DND-41 (cell line): ENCODE results near the gene RBP4.

Source experiments
- ATAC-seq: fragments of 200-7000 bp; cut with Tn5 transposase; 3 replicates; pipeline ENCODE4 v1.9.1; 2021; ENCODE audit warnings: low read depth; ENCODE audit not compliant: insufficient read depth
- DNase-seq: peaks from one replicate; pipeline ENCODE4 v3.0.0-alpha.2; 2020
- H2AFZ ChIP-seq: 2 replicates; pipeline ENCODE4 v1.6.0; 2012; ENCODE audit warnings: low read depth, low read length
- H3K27ac ChIP-seq: 2 replicates; pipeline ENCODE4 v1.5.1; 2012; ENCODE audit warnings: low read length, inconsistent platforms
- H3K27me3 ChIP-seq: fragments of 200-600 bp; sonication (generic); 2 replicates; pipeline ENCODE4 v1.6.0; 2012; ENCODE audit warnings: low read length, mild to moderate bottlenecking, inconsistent platforms; ENCODE audit not compliant: insufficient read depth, poor library complexity
- H3K36me3 ChIP-seq: 2 replicates; pipeline ENCODE4 v1.5.1; 2012; ENCODE audit warnings: low read length, inconsistent platforms; ENCODE audit not compliant: insufficient read depth
- H3K4me1 ChIP-seq: 2 replicates; pipeline ENCODE4 v1.5.1; 2012; ENCODE audit warnings: mild to moderate bottlenecking, low read length; ENCODE audit not compliant: insufficient read depth
- H3K4me2 ChIP-seq: 2 replicates; pipeline ENCODE4 v1.6.0; 2012; ENCODE audit warnings: mild to moderate bottlenecking, moderate library complexity, low read length, inconsistent platforms; ENCODE audit not compliant: insufficient read depth
- H3K4me3 ChIP-seq, 2 experiments: fragments of 200-600 bp in 1 of 2; shearing (Covaris generic) in 1 of 2; 2 replicates each; pipeline ENCODE4 v1.5.1; 2012 to 2016; ENCODE audit warnings: inconsistent platforms in 2 of 2, low read length in 2 of 2, mild to moderate bottlenecking in 2 of 2, low read depth in 1 of 2, moderate library complexity in 1 of 2
- H3K79me2 ChIP-seq: 2 replicates; pipeline ENCODE4 v1.6.0; 2012; ENCODE audit warnings: low read length, inconsistent platforms; ENCODE audit not compliant: insufficient read depth
- H3K9ac ChIP-seq: 2 replicates; pipeline ENCODE4 v1.6.0; 2012; ENCODE audit warnings: low read depth, mild to moderate bottlenecking, inconsistent platforms, low read length, moderate library complexity
- H3K9me3 ChIP-seq: 2 replicates; pipeline ENCODE4 v1.5.1; 2012; ENCODE audit warnings: low read length, moderate library complexity, mild to moderate bottlenecking, inconsistent platforms; ENCODE audit not compliant: insufficient read depth, severe bottlenecking
- H4K20me1 ChIP-seq: 2 replicates; pipeline ENCODE4 v1.6.0; 2012; ENCODE audit warnings: low read length; ENCODE audit not compliant: insufficient read depth
- CTCF ChIP-seq: IDR thresholded peaks from 2 replicates; pipeline ENCODE4 v1.5.1; 2012; ENCODE audit warnings: borderline replicate concordance, low read length, moderate library complexity, mild to moderate bottlenecking; ENCODE audit not compliant: poor library complexity, severe bottlenecking; ENCODE audit errors: extremely low read depth
- EZH2 ChIP-seq: IDR thresholded peaks from 3 replicates; pipeline ENCODE4 v1.6.1; 2012; ENCODE audit warnings: borderline replicate concordance, low read depth, mild to moderate bottlenecking, moderate library complexity, low read length, inconsistent platforms; ENCODE audit not compliant: severe bottlenecking

Gene RBP4

GRCh38 chr10:93601146-93601773 is at the start of gene RBP4:
Gene RBP4, minus strand, starts transcription at chr10:93601235. Its CDS starts 207 bp downstream, at chr10:93601028.
- ATAC-seq (no peak), DNase-seq (no peak)
- H2AFZ ChIP-seq: no peak within 1 kb of the TSS
- no peak within 1 kb of the TSS for H3K9ac ChIP-seq
- no peak for TF ChIP-seq CTCF
- TF ChIP-seq EZH2: no peak
- no peaks in the 10 kb centered on the region for H3K79me2 ChIP-seq
- H3K4me2 ChIP-seq: no peak within 1 kb of the TSS
- no peak within 1 kb of the TSS for H3K27ac ChIP-seq
- no peaks in the 10 kb centered on the region for H4K20me1 ChIP-seq
- no peaks in the 10 kb centered on the region for H3K36me3 ChIP-seq
- H3K27me3 ChIP-seq: no peaks in the 10 kb centered on the region
- no peaks in the 10 kb centered on the region for H3K9me3 ChIP-seq
- no peak within 1 kb of the TSS for H3K4me3 ChIP-seq
- no peaks in the 10 kb centered on the region for H3K4me1 ChIP-seq

- no peaks in the 10 kb centered on the region for H4K20me1 ChIP-seq
- ATAC-seq (no peak), DNase-seq (no peak)
- no peaks in the 10 kb centered on the region for H3K4me1 ChIP-seq
- H3K9me3 ChIP-seq: no peaks in the 10 kb centered on the region
- H3K79me2 ChIP-seq: no peaks in the 10 kb centered on the region
- no peak overlapping the region for H2AFZ ChIP-seq
- TF ChIP-seq EZH2: no peak
- TF ChIP-seq CTCF: no peak
- H3K4me2 ChIP-seq: no peak overlapping the region
- no peak overlapping the region for H3K27ac ChIP-seq
- no peak overlapping the region for H3K4me3 ChIP-seq
- H3K27me3 ChIP-seq: peaks cover 10% of the 10 kb centered on the region
- H3K36me3 ChIP-seq: no peaks in the 10 kb centered on the region
- H3K9ac ChIP-seq: no peak overlapping the region
These were observed 38.8 kb upstream of the RBP4 start for GRCh38 chr10:93639791-93640190.

GRCh38 chr10:93630625-93631557 is 29.9 kb upstream of the RBP4 start:
- Histone ChIP-seq H3K36me3 (no peaks in the 10 kb centered on the region), H3K9me3 (no peaks in the 10 kb centered on the region), H3K9ac (no peak overlapping the region), H2AFZ (no peak overlapping the region), H3K4me3 (no peak overlapping the region), H3K4me2 (no peak overlapping the region), H3K79me2 (no peaks in the 10 kb centered on the region), H4K20me1 (no peaks in the 10 kb centered on the region), H3K4me1 (no peaks in the 10 kb centered on the region), H3K27me3 (no peaks in the 10 kb centered on the region), H3K27ac (no peak overlapping the region)
- no peak for DNase-seq
- TF ChIP-seq CTCF (no peak), EZH2 (no peak)
- ATAC-seq: no peak
